ENCODE measurements around the gene OR2T6. TPM values are rescaled to one million over a fixed set of nuclear protein-coding genes. Genes with fewer than 3 reads are reported as not detected.

Gene OR2T6
- not detected for total RNA-seq

DNA sequence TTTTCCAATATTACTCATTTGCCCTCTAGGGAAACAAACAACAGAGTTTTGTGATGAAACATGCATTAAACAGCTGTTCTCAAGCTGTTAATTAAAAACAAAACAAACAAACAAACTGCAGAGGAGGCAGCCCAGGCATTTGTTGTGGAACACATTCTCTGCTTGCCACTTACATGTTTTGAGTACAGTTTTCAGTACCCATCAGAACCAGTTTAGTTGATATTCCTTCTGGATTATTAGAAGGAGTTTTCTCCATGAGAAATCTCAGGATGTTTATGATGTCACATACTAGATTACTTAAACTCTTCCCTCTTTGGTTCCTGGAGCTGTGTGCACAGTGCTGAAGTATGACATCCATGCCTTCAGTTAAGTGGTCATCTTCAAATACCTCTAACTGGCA lies at the start of gene OR2T6:
TSS of gene OR2T6 (plus strand) at position 301 of the 400 bp plus-strand sequence. CDS start 11,863 bp downstream, outside the sequence.
- CTCF ChIA-PET: no interaction called here
- no peaks in the 10 kb centered on the region for H3K9me3 Mint-ChIP-seq (ENCODE audit: low read depth)
- ATAC-seq (no peak), DNase-seq (no peak)
- H3K4me1 Mint-ChIP-seq: no peaks in the 10 kb centered on the region
- no peak within 1 kb of the TSS for H3K27ac Mint-ChIP-seq
- H3K27me3 Mint-ChIP-seq: no peaks in the 10 kb centered on the region
- H3K4me3 Mint-ChIP-seq: no peak within 1 kb of the TSS
- H3K36me3 Mint-ChIP-seq: no peaks in the 10 kb centered on the region

GRCh38 chr1:248343451-248343850 lies 32.1 kb upstream of the OR2T6 start:
- no peaks in the 10 kb centered on the region for H3K36me3 Mint-ChIP-seq
- H3K4me3 Mint-ChIP-seq: no peak overlapping the region
- CTCF ChIA-PET: no interaction called here
- no peaks in the 10 kb centered on the region for H3K27me3 Mint-ChIP-seq
- no peak for DNase-seq
- no peak overlapping the region for H3K27ac Mint-ChIP-seq
- ATAC-seq: no peak
- H3K9me3 Mint-ChIP-seq (ENCODE audit: low read depth): no peaks in the 10 kb centered on the region
- no peaks in the 10 kb centered on the region for H3K4me1 Mint-ChIP-seq

DNA sequence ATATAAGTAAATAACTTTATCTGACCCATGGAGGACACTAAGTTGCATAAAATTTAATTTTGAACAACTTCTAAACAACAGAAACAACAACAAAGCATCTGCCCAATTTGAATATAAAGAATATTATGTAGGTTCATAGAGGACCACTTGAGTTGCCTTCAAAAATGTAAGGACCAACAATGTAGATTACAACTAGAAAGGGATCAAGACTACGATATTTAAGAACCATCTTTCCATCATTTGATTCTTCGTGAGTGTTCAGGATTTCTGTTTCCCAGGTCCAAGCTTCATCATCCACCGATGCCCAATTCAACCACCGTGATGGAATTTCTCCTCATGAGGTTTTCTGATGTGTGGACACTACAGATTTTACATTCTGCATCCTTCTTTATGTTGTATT lies 27.1 kb upstream of the OR2T6 start, which contains the start of gene OR14C36:
TSS of gene OR14C36 (plus strand) at position 301 of the 400 bp plus-strand sequence. CDS start at position 301, 0 bp downstream.
- H3K4me3 Mint-ChIP-seq: no peak within 1 kb of the TSS
- no peak within 1 kb of the TSS for H3K27ac Mint-ChIP-seq
- no peak for ATAC-seq
- no peaks in the 10 kb centered on the region for H3K4me1 Mint-ChIP-seq
- DNase-seq: no peak
- CTCF ChIA-PET: no interaction called here
- no peaks in the 10 kb centered on the region for H3K9me3 Mint-ChIP-seq (ENCODE audit: low read depth)
- H3K27me3 Mint-ChIP-seq: no peaks in the 10 kb centered on the region
- no peaks in the 10 kb centered on the region for H3K36me3 Mint-ChIP-seq

GRCh38 chr1:248359415-248359814 lies 16.1 kb upstream of the OR2T6 start:
- H3K4me1 Mint-ChIP-seq: no peaks in the 10 kb centered on the region
- CTCF ChIA-PET: no interaction called here
- no peak overlapping the region for H3K27ac Mint-ChIP-seq
- ATAC-seq (no peak), DNase-seq (no peak)
- no peaks in the 10 kb centered on the region for H3K9me3 Mint-ChIP-seq (ENCODE audit: low read depth)
- H3K4me3 Mint-ChIP-seq: no peak overlapping the region
- H3K36me3 Mint-ChIP-seq: no peaks in the 10 kb centered on the region
- no peaks in the 10 kb centered on the region for H3K27me3 Mint-ChIP-seq

GRCh38 chr1:248361121-248361715 lies 14.3 kb upstream of the OR2T6 start, which contains the start of gene OR2T4:
OR2T4 (plus strand) TSS chr1:248361665; CDS start chr1:248361665, 0 bp downstream.
- ATAC-seq: no peak
- no peak within 1 kb of the TSS for H3K27ac Mint-ChIP-seq
- no peaks in the 10 kb centered on the region for H3K9me3 Mint-ChIP-seq (ENCODE audit: low read depth)
- H3K4me1 Mint-ChIP-seq: no peaks in the 10 kb centered on the region
- CTCF ChIA-PET: no interaction called here
- H3K36me3 Mint-ChIP-seq: no peaks in the 10 kb centered on the region
- H3K27me3 Mint-ChIP-seq: no peaks in the 10 kb centered on the region
- no peak within 1 kb of the TSS for H3K4me3 Mint-ChIP-seq
- no peak for DNase-seq

DNA sequence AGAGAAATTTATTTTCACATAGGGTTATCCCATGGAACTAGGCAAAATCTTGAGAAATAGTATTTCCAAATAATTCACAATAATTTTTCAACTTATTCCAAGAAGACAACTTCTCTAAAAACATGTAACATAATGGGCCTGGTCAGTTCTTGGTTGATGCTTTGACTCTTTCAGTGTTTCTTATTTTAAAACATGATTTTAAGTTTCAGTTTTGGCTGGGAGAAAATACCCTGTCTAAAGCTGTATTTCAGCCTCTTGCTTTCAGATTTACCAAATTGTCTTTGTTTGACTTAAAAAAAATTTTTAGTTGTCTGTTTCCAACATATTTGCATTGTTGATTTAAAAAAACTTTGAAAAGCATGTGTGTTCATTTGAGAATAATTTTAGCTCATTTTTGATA lies 8.9 kb upstream of the OR2T6 start:
- peaks cover 2% of the 10 kb centered on the region for H3K9me3 Mint-ChIP-seq (ENCODE audit: low read depth)

DNA sequence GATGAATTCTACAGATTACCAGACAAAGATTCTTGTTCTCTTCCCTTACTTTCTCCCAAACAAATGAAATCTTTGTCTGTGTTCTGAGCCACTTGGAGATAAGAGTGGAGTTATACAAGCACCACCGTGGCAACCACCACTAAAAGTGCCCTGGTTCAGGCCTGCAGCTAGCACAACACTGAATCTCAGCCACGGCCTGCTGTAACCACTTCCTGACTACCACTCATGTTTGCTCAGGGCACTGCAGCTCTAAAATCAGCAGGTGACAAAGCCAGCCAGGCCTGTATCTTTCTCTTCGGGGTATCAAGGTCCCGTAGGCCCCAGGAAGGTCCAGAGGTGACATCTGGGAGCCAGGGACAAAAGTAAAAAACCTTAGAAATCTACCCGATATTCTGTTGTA lies 3.2 kb upstream of the OR2T6 start:
- CTCF ChIA-PET: no interaction called here
- ATAC-seq: no peak
- DNase-seq: no peak
- Mint-ChIP-seq H3K36me3 (no peaks in the 10 kb centered on the region), H3K4me1 (no peaks in the 10 kb centered on the region), H3K27me3 (no peaks in the 10 kb centered on the region), H3K27ac (no peak overlapping the region), H3K4me3 (no peak overlapping the region), H3K9me3 (ENCODE audit: low read depth) (peaks cover 2% of the 10 kb centered on the region)

More for the DNA sequence above, 8.9 kb upstream of the OR2T6 start:
- no peak overlapping the region for H3K27ac Mint-ChIP-seq
- no peaks in the 10 kb centered on the region for H3K4me1 Mint-ChIP-seq
- no peaks in the 10 kb centered on the region for H3K27me3 Mint-ChIP-seq
- DNase-seq: no peak
- H3K36me3 Mint-ChIP-seq: no peaks in the 10 kb centered on the region
- CTCF ChIA-PET: no interaction called here
- ATAC-seq: no peak
- no peak overlapping the region for H3K4me3 Mint-ChIP-seq

DNA sequence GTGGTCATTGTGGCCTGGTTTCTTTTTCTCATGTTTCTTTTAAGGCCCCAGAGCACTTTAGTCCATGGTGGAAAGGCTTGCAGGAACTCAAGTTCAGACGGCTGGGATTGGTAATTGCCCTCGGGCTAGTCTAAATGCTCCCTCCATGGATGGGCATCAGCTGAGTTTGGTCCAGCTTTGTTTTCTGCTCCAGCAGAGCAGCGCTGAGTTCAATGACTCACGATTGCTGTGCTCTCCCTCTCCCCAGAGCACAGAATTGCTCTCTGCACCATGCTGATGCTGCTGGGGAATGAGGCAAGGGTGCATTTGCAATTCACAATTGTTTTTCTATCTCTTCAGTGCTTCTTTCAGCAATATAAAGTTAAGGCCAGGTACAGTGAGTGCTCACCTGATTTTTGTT lies 1.8 kb upstream of the OR2T6 start:
- H3K9me3 Mint-ChIP-seq (ENCODE audit: low read depth): peaks cover 2% of the 10 kb centered on the region
- CTCF ChIA-PET: no interaction called here

GRCh38 chr1:248376916-248377315 lies 1.4 kb downstream of the OR2T6 start:
- ATAC-seq (no peak), DNase-seq (no peak)
- no peak overlapping the region for H3K4me3 Mint-ChIP-seq
- no peak overlapping the region for H3K27ac Mint-ChIP-seq
- no peaks in the 10 kb centered on the region for H3K27me3 Mint-ChIP-seq
- CTCF ChIA-PET: no interaction called here
- no peaks in the 10 kb centered on the region for H3K4me1 Mint-ChIP-seq
- no peaks in the 10 kb centered on the region for H3K9me3 Mint-ChIP-seq (ENCODE audit: low read depth)
- H3K36me3 Mint-ChIP-seq: no peaks in the 10 kb centered on the region

More for the DNA sequence above, 1.8 kb upstream of the OR2T6 start:
- DNase-seq (no peak), ATAC-seq (no peak)
- no peak overlapping the region for H3K27ac Mint-ChIP-seq
- no peak overlapping the region for H3K4me3 Mint-ChIP-seq
- no peaks in the 10 kb centered on the region for H3K36me3 Mint-ChIP-seq
- H3K27me3 Mint-ChIP-seq: no peaks in the 10 kb centered on the region
- no peaks in the 10 kb centered on the region for H3K4me1 Mint-ChIP-seq

- no peaks in the 10 kb centered on the region for H3K27me3 Mint-ChIP-seq
- no peak overlapping the region for H3K4me3 Mint-ChIP-seq
- ATAC-seq (no peak), DNase-seq (no peak)
- no peaks in the 10 kb centered on the region for H3K9me3 Mint-ChIP-seq (ENCODE audit: low read depth)
- CTCF ChIA-PET: no interaction called here
- H3K27ac Mint-ChIP-seq: no peak overlapping the region
- no peaks in the 10 kb centered on the region for H3K36me3 Mint-ChIP-seq
- no peaks in the 10 kb centered on the region for H3K4me1 Mint-ChIP-seq
Observed at GRCh38 chr1:248380854-248381253, 5.3 kb downstream of the OR2T6 start.

DNA sequence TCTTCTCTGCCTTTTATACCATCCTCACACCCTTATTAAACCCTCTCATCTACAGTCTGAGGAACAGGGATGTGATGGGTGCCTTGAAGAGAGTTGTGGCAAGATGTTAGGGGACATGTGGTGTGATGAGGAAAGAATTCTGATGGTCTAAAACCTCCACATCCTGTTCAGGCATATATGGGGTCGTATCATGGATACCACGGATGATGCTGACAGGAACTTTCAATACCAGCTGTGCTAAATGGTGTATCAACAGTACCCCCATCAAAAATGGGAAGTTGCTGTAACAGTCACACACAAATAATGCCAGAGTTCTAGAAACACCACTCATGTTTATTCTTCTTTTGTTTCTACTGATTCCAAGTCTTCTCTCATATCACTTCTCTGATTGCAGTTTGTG lies 12.9 kb downstream of the OR2T6 start:
- no peak for ATAC-seq
- CTCF ChIA-PET: no interaction called here
- no peaks in the 10 kb centered on the region for H3K9me3 Mint-ChIP-seq (ENCODE audit: low read depth)
- no peak overlapping the region for H3K4me3 Mint-ChIP-seq
- no peak overlapping the region for H3K27ac Mint-ChIP-seq
- no peaks in the 10 kb centered on the region for H3K4me1 Mint-ChIP-seq
- no peaks in the 10 kb centered on the region for H3K27me3 Mint-ChIP-seq
- no peaks in the 10 kb centered on the region for H3K36me3 Mint-ChIP-seq
- DNase-seq: no peak

- Mint-ChIP-seq H3K4me3 (no peak overlapping the region), H3K36me3 (no peaks in the 10 kb centered on the region), H3K27ac (no peak overlapping the region), H3K4me1 (no peaks in the 10 kb centered on the region), H3K27me3 (peaks cover 2% of the 10 kb centered on the region), H3K9me3 (ENCODE audit: low read depth) (no peaks in the 10 kb centered on the region)
- no peak for DNase-seq
- no peak for ATAC-seq
- CTCF ChIA-PET: no interaction called here
Observed at GRCh38 chr1:248393050-248393449, 17.5 kb downstream of the OR2T6 start.

DNA sequence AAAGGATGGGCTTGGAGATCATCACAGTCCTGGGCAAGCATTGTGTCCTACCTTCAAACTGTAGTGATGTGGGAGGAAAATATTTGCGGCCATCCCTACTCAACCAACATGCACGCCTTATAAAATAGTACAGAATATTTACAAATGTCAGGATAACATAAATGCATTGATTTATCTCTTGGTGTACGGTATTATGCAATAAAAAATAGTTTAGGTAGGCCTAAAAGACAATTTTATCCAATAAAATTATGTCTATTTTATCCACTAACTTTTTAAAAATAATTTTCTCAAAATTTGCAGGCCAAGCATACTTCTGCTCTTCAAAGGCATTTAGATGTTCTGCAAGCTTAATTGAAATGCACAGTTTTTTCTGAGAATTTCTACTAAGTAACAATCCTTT lies 27.2 kb downstream of the OR2T6 start, which contains the start of gene OR2T1:
TSS of gene OR2T1 (plus strand) at position 301 of the 400 bp plus-strand sequence. CDS start 3,100 bp downstream, outside the sequence.
- ATAC-seq (no peak), DNase-seq (no peak)
- no peaks in the 10 kb centered on the region for H3K27me3 Mint-ChIP-seq
- peaks cover 10% of the 10 kb centered on the region for H3K4me1 Mint-ChIP-seq
- peaks cover 3% of the 10 kb centered on the region for H3K9me3 Mint-ChIP-seq (ENCODE audit: low read depth)
- no peak within 1 kb of the TSS for H3K4me3 Mint-ChIP-seq
- no peak within 1 kb of the TSS for H3K27ac Mint-ChIP-seq
- no peaks in the 10 kb centered on the region for H3K36me3 Mint-ChIP-seq
- CTCF ChIA-PET: no interaction called here

DNA sequence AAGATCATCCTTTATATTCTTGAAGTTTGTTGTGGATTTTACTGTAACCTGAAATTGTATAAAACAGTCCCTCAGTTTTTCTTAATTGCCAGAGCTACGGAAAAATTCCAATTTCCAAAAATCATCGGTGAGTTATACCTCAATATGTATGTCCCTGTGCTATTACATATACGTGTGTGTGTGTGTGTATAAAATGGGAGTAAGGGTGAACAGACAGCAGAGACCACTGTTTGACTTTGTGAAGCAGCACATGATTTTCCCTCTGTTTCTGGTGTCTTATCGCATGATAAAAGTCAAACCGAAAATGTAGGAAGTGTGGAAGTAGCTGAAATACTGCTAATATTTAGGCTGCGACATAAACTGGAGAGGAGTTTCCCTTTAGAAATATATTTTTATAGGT lies 28.5 kb downstream of the OR2T6 start:
- Mint-ChIP-seq H3K4me1 (peaks cover 10% of the 10 kb centered on the region), H3K27me3 (no peaks in the 10 kb centered on the region), H3K27ac (no peak overlapping the region), H3K9me3 (ENCODE audit: low read depth) (peaks cover 3% of the 10 kb centered on the region), H3K36me3 (no peaks in the 10 kb centered on the region), H3K4me3 (no peak overlapping the region)
- CTCF ChIA-PET: interaction anchor here (0.7 to 1.9 kb wide), 3 partner anchors 282 to 404 kb away, joined by 3 to 6 read pairs (median 6); no protein-coding TSS in a partner anchor
- ATAC-seq (no peak), DNase-seq (no peak)
